Liver (tissue), 9 donors: ENCODE measurements around the gene SERTAD1. TPM values are rescaled to one million over a fixed set of nuclear protein-coding genes. Genes with fewer than 3 reads are reported as not detected.
"Not testable (repeated sequence)": the region's sequence is repeated elsewhere in the genome, so short reads cannot be mapped to it uniquely, and the experiment has no call there.

Source experiments
- DNase-seq: peaks from one replicate; pipeline ENCODE4 v3.0.0-alpha.2; 2017; ENCODE audit warnings: low spot score
- H3K27ac ChIP-seq, 2 donors: one replicate each; pipeline ENCODE4 v1.7.0; 2013; ENCODE audit warnings: inconsistent platforms in 2 of 2, low read length in 2 of 2, control low read depth in 1 of 2, low read depth in 1 of 2, mild to moderate bottlenecking in 1 of 2
- H3K27me3 ChIP-seq, 4 donors: one replicate each; pipeline versions ENCODE4 v1.6.1 to v1.7.0; 2013; ENCODE audit warnings: low read length in 3 of 4, inconsistent platforms in 1 of 4, mild to moderate bottlenecking in 1 of 4, moderate library complexity in 1 of 4; ENCODE audit not compliant: control insufficient read depth in 4 of 4, insufficient read depth in 4 of 4
- H3K36me3 ChIP-seq, 4 donors: one replicate each; pipeline versions ENCODE4 v1.6.1 to v1.7.0; 2013; ENCODE audit warnings: low read length in 3 of 4, mild to moderate bottlenecking in 3 of 4, low read depth in 1 of 4, moderate library complexity in 1 of 4; ENCODE audit not compliant: control insufficient read depth in 4 of 4, insufficient read depth in 3 of 4
- H3K4me1 ChIP-seq, 4 donors: one replicate each; pipeline versions ENCODE4 v1.6.1 to v1.7.0; 2013; ENCODE audit warnings: low read length in 3 of 4, mild to moderate bottlenecking in 3 of 4, moderate library complexity in 1 of 4; ENCODE audit not compliant: control insufficient read depth in 4 of 4, insufficient read depth in 4 of 4
- H3K4me3 ChIP-seq, 3 donors: one replicate each; pipeline versions ENCODE4 v1.6.1 to v1.7.0; 2013; ENCODE audit warnings: low read length in 3 of 3, control low read depth in 1 of 3, low read depth in 1 of 3, mild to moderate bottlenecking in 1 of 3
- H3K9ac ChIP-seq, 2 donors: one replicate each; pipeline ENCODE4 v1.7.0; 2013; ENCODE audit warnings: low read length in 2 of 2, mild to moderate bottlenecking in 2 of 2, moderate library complexity in 2 of 2, control low read depth in 1 of 2, low read depth in 1 of 2
- H3K9me3 ChIP-seq, 4 donors: one replicate each; pipeline versions ENCODE4 v1.6.1 to v1.7.0; 2013; ENCODE audit warnings: low read length in 3 of 4; ENCODE audit not compliant: control insufficient read depth in 4 of 4
- ATF3 ChIP-seq: IDR thresholded peaks from 2 replicates; pipeline ENCODE4 v1.6.1; 2016; ENCODE audit warnings: antibody characterized with exemption
- CTCF ChIP-seq: fragments of 150-350 bp; IDR thresholded peaks from 2 replicates; pipeline ENCODE4 v1.5.1; 2017; ENCODE audit warnings: improper control_type of control experiment, low read depth, low read length; ENCODE audit not compliant: missing input control
- EGR1 ChIP-seq, 2 donors: IDR thresholded peaks; 2 replicates each; pipeline ENCODE4 v1.6.1; 2016 to 2018; ENCODE audit warnings: antibody characterized with exemption in 2 of 2, low read depth in 2 of 2
- FOXA1 ChIP-seq: IDR thresholded peaks from 2 replicates; pipeline ENCODE4 v1.6.1; 2016; ENCODE audit warnings: antibody characterized with exemption
- FOXA2 ChIP-seq: IDR thresholded peaks from 2 replicates; pipeline ENCODE4 v1.6.1; 2016; ENCODE audit warnings: antibody characterized with exemption
- HNF4A ChIP-seq, 2 donors: conservative IDR thresholded peaks; 2 replicates each; pipeline ENCODE4 v1.6.1; 2016; ENCODE audit warnings: antibody characterized with exemption in 2 of 2, mild to moderate bottlenecking in 2 of 2
- HNF4G ChIP-seq: IDR thresholded peaks from 2 replicates; pipeline ENCODE4 v1.6.1; 2016; ENCODE audit warnings: antibody characterized with exemption
- JUND ChIP-seq, 2 donors: IDR thresholded peaks; 2 replicates each; pipeline ENCODE4 v1.6.1; 2016; ENCODE audit warnings: antibody characterized with exemption in 2 of 2
- MAX ChIP-seq: IDR thresholded peaks from 2 replicates; pipeline ENCODE4 v1.6.1; 2016; ENCODE audit warnings: antibody characterized with exemption
- NR2F2 ChIP-seq: IDR thresholded peaks from 2 replicates; pipeline ENCODE4 v1.6.1; 2016; ENCODE audit warnings: antibody characterized with exemption
- RAD21 ChIP-seq, 2 donors: IDR thresholded peaks; 2 replicates each; pipeline ENCODE4 v1.6.1; 2016; ENCODE audit warnings: antibody characterized with exemption in 2 of 2, mild to moderate bottlenecking in 2 of 2
- REST ChIP-seq: IDR thresholded peaks from 2 replicates; pipeline ENCODE4 v1.6.1; 2016; ENCODE audit warnings: antibody characterized with exemption, mild to moderate bottlenecking
- RXRA ChIP-seq, 2 donors: IDR thresholded peaks; 2 replicates each; pipeline ENCODE4 v1.6.1; 2017 to 2018; ENCODE audit warnings: antibody characterized with exemption in 2 of 2, mild to moderate bottlenecking in 1 of 2
- SP1 ChIP-seq: IDR thresholded peaks from 2 replicates; pipeline ENCODE4 v1.6.1; 2018; ENCODE audit warnings: antibody characterized with exemption, mild to moderate bottlenecking
- TAF1 ChIP-seq: conservative IDR thresholded peaks from 2 replicates; pipeline ENCODE4 v1.6.1; 2016; ENCODE audit warnings: antibody characterized with exemption, mild to moderate bottlenecking
- YY1 ChIP-seq: IDR thresholded peaks from 2 replicates; pipeline ENCODE4 v1.6.1; 2016; ENCODE audit warnings: antibody characterized with exemption, mild to moderate bottlenecking
- ZBTB33 ChIP-seq: IDR thresholded peaks from 2 replicates; pipeline ENCODE4 v1.6.1; 2016; ENCODE audit warnings: antibody characterized with exemption
- WGBS: extraction: QIAGEN DNeasy Blood & Tissue Kit; methylation state at CpG from one replicate; pipeline ENCODE4 v1.1.7; 2013; 5-methylcytosine and 5-hydroxymethylcytosine counted together
- polyA plus RNA-seq, 2 donors: library from polyadenylated mRNA; stranded (reverse) in 1 of 2; unstranded in 1 of 2; fragments of 200-250 nt in 1 of 2; fragments of >200 nt in 1 of 2; fragmentation: Nextera tagmentation in 1 of 2; extraction: Ambion mirVana in 1 of 2; gene quantifications; one replicate each; pipeline versions ENCODE4 v1.2.1 to v1.2.3, GENCODE V29; 2013 to 2015
- total RNA-seq, 2 donors: library from RNA; depleted of rRNA; stranded (reverse); fragments of >200 nt; gene quantifications; one replicate each; pipeline ENCODE4 v1.2.3, GENCODE V29; 2014
- donor health status: healthy.
- donor health status: healthy.
- donor health status: healthy.
- donor health status: healthy.
- donor health status: healthy.

Gene SERTAD1
- total and polyA plus RNA-seq, 4 donors = 3.6 to 6.8 (median 4.9) TPM

GRCh38 chr19:40438284-40438683 lies 12.5 kb upstream of the SERTAD1 start (continued):
- no peak for TF ChIP-seq MAX

- peak overlapping the region; percentile 94 to 98 for H3K27ac ChIP-seq
- WGBS = 1% methylated on average over 50 of the region's 50 CpGs
- peaks cover 0 to 14% (median 13%) of the 10 kb centered on the region in 4 donors for H3K4me1 ChIP-seq
- TF ChIP-seq HNF4G (peak; percentile 9), FOXA1 (no peak), EGR1 (IDR thresholded peaks at IDR 0.05; ENCODE audit: low read depth in 2 of 2) (no peak), RXRA (IDR thresholded peaks at IDR 0.05) (peak in 1 of 2 donors; percentile 30), NR2F2 (no peak), REST (peak; percentile 36), JUND (IDR thresholded peaks at IDR 0.05) (no peak), FOXA2 (no peak), TAF1 (peak; percentile 47), ZBTB33 (peak; percentile 14), ATF3 (no peak), RAD21 (IDR thresholded peaks at IDR 0.05) (peak in 1 of 2 donors; percentile 7), HNF4A (conservative IDR thresholded peaks at IDR 0.05) (peak; percentile 43 to 68), SP1 (peak; percentile 33), YY1 (peak; percentile 94), CTCF (no peak)
- H3K36me3 ChIP-seq = no peaks in the 10 kb centered on the region
- H3K9me3 ChIP-seq = no peaks in the 10 kb centered on the region
- H3K9ac ChIP-seq = peak overlapping the region; percentile 97 to 99
- no peaks in the 10 kb centered on the region for H3K27me3 ChIP-seq
- H3K4me3 ChIP-seq = peak overlapping the region; percentile 51 to 75 (median 70)
- DNase-seq = peak; percentile 83
Observed at GRCh38 chr19:40433391-40434216, 7.8 kb upstream of the SERTAD1 start.

- H3K27ac ChIP-seq = peak overlapping the region; percentile 94 to 98
- H3K9me3 ChIP-seq, DNase-seq, H3K36me3 ChIP-seq, H3K27me3 ChIP-seq: not testable (repeated sequence)
- 27% methylated on average over 7 of the region's 7 CpGs for WGBS
- peak overlapping the region in 2 of 3 donors; percentile 51 to 70 for H3K4me3 ChIP-seq
- peak overlapping the region; percentile 97 to 99 for H3K9ac ChIP-seq
- H3K4me1 ChIP-seq = peaks cover 0 to 14% (median 13%) of the 10 kb centered on the region in 4 donors
Observed at GRCh38 chr19:40432760-40433159, 7.0 kb upstream of the SERTAD1 start.
